ENCODE measurements around the gene HTT. TPM values are rescaled to one million over a fixed set of nuclear protein-coding genes. Genes with fewer than 3 reads are reported as not detected.
"Not testable (repeated sequence)": the region's sequence is repeated elsewhere in the genome, so short reads cannot be mapped to it uniquely, and the experiment has no call there.

Gene HTT
- total RNA-seq, 1 donor from 2014 or later = 38.5 TPM

DNA sequence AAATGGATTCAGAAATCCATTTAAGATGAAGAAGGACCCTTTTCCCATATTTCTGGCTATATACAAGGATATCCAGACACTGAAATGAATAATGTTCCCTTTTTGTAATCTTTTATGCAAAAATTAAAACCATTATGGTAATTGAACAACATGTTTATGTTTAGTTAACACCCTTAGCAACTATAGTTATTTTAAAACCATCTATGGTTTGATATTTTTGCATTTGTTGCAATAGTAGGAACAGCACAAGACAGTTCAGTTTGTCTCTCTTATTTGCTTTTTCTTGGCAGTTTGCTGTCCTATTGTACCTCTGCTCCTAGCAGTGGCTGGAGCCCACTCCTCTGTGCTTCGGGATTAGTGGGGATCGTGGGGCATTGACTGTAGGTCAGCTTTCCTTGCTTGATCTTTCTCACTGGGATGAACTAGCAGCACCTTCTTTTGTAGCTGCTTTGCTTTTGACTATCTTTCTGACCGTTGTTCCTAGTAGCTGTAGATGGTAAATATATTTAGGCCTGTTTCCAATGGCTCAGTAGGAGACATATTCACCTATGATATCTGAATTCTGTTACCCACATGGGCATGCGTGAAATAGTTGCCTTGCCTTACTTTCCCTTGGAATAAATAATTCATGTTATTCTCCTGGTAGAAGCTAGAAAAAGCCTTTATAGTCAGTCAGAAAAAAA is 12.8 kb downstream of the HTT start:
- peaks cover 8% of the 10 kb centered on the region for H3K36me3 Mint-ChIP-seq (ENCODE audit: low read depth)
- H3K27ac Mint-ChIP-seq (ENCODE audit: unreplicated experiment) = no peak overlapping the region
- H3K27me3 Mint-ChIP-seq (ENCODE audit: low read depth) = no peaks in the 10 kb centered on the region
- no peak overlapping the region for H3K4me3 Mint-ChIP-seq (ENCODE audit: unreplicated experiment)
- no peak for DNase-seq (ENCODE audit: low spot score)
- TF ChIP-seq, protein P1, sequence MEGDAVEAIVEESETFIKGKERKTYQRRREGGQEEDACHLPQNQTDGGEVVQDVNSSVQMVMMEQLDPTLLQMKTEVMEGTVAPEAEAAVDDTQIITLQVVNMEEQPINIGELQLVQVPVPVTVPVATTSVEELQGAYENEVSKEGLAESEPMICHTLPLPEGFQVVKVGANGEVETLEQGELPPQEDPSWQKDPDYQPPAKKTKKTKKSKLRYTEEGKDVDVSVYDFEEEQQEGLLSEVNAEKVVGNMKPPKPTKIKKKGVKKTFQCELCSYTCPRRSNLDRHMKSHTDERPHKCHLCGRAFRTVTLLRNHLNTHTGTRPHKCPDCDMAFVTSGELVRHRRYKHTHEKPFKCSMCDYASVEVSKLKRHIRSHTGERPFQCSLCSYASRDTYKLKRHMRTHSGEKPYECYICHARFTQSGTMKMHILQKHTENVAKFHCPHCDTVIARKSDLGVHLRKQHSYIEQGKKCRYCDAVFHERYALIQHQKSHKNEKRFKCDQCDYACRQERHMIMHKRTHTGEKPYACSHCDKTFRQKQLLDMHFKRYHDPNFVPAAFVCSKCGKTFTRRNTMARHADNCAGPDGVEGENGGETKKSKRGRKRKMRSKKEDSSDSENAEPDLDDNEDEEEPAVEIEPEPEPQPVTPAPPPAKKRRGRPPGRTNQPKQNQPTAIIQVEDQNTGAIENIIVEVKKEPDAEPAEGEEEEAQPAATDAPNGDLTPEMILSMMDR (IDR thresholded peaks at IDR 0.05) = no peak
- peaks cover 26% of the 10 kb centered on the region for H3K4me1 Mint-ChIP-seq (ENCODE audit: low read depth)
- H3K9me3 Mint-ChIP-seq (ENCODE audit: low read depth) = no peaks in the 10 kb centered on the region

DNA sequence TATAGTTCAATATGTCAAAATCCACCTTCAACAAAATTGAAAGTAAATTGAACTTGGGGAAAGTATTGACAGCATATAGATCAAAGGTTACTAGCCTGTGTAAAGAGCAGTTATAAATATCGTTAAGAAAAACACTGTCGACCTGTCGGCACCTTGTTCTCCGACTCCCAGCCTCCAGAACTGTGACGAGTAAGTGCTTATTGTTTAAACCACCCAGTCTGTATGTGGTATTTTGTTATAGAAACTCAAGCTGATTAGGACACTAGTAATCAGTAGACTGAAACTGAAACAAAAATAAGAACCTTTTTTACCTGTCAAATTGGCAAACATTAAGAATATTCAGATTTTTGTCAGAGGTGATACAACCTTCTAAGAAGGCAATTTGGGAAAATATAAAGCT is 17.0 kb downstream of the HTT start:
- no peak overlapping the region for H3K4me3 Mint-ChIP-seq (ENCODE audit: unreplicated experiment)
- TF ChIP-seq, protein P1 (IDR thresholded peaks at IDR 0.05) = no peak
- H3K27me3 Mint-ChIP-seq (ENCODE audit: low read depth) = no peaks in the 10 kb centered on the region
- no peaks in the 10 kb centered on the region for H3K9me3 Mint-ChIP-seq (ENCODE audit: low read depth)
- H3K4me1 Mint-ChIP-seq (ENCODE audit: low read depth) = peaks cover 5% of the 10 kb centered on the region
- H3K27ac Mint-ChIP-seq (ENCODE audit: unreplicated experiment) = no peak overlapping the region
- peaks cover 11% of the 10 kb centered on the region for H3K36me3 Mint-ChIP-seq (ENCODE audit: low read depth)
- no peak for DNase-seq (ENCODE audit: low spot score)

DNA sequence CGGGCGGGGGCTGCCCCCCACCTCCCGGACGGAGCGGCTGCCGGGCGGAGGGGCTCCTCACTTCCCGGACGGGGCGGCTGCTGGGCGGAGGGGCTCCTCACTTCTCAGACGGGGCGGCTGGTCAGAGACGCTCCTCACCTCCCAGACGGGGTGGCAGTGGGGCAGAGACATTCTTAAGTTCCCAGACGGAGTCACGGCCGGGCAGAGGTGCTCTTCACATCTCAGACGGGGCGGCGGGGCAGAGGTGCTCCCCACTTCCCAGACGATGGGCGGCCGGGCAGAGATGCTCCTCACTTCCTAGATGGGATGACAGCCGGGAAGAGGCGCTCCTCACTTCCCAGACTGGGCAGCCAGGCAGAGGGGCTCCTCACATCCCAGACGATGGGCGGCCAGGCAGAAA is 20.2 kb downstream of the HTT start:
- not testable (repeated sequence) for DNase-seq (ENCODE audit: low spot score); H3K27me3 Mint-ChIP-seq (ENCODE audit: low read depth); H3K4me1 Mint-ChIP-seq (ENCODE audit: low read depth); H3K4me3 Mint-ChIP-seq (ENCODE audit: unreplicated experiment); H3K27ac Mint-ChIP-seq (ENCODE audit: unreplicated experiment); H3K9me3 Mint-ChIP-seq (ENCODE audit: low read depth)
- peaks cover 14% of the 10 kb centered on the region for H3K36me3 Mint-ChIP-seq (ENCODE audit: low read depth)

DNA sequence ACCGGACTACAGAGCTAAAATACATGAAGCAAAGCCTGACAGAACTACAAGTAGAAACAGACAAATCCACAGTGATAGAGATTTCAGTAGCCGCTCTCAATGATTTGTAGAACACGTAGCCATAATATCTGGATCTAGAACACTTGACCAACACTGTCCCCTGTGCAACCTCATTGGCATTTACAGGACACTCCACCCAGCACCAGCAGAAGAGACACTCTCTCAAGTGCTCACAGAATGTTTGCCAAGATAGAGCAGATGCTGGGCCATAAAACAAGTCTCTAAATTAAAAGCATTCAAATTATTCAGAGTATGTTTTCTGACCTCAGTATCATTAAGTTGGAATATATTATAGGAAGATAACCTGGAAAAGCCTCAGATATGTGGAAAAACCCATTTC is 21.7 kb downstream of the HTT start:
- TF ChIP-seq, protein P1 (IDR thresholded peaks at IDR 0.05) = no peak
- DNase-seq (ENCODE audit: low spot score) = no peak
- Mint-ChIP-seq H3K4me1 (ENCODE audit: low read depth) (peaks cover 5% of the 10 kb centered on the region), H3K9me3 (ENCODE audit: low read depth) (no peaks in the 10 kb centered on the region), H3K27ac (ENCODE audit: unreplicated experiment) (no peak overlapping the region), H3K4me3 (ENCODE audit: unreplicated experiment) (no peak overlapping the region), H3K36me3 (ENCODE audit: low read depth) (peaks cover 16% of the 10 kb centered on the region), H3K27me3 (ENCODE audit: low read depth) (no peaks in the 10 kb centered on the region)

DNA sequence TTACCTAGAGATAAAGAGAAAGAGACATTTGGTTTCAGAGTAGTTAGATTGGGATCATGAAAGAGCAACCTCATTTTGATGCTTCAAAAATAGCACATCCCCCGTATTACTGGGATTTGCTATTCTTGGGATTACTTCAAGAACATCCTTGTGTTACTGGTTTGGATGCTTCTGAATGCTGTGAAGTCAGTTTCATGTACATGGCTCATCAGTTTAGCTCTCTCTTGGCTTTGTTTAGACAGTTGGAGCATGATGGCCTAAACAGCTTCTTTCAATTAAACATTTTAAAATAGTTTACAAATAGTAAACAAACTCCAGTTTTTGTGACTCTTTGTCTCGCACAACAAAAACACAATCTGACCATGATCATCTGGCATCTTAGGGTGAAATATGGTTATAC is 23.9 kb downstream of the HTT start:
- H3K9me3 Mint-ChIP-seq (ENCODE audit: low read depth) = no peaks in the 10 kb centered on the region
- peaks cover 16% of the 10 kb centered on the region for H3K36me3 Mint-ChIP-seq (ENCODE audit: low read depth)
- peaks cover 5% of the 10 kb centered on the region for H3K4me1 Mint-ChIP-seq (ENCODE audit: low read depth)
- no peaks in the 10 kb centered on the region for H3K27me3 Mint-ChIP-seq (ENCODE audit: low read depth)
- H3K27ac Mint-ChIP-seq (ENCODE audit: unreplicated experiment) = no peak overlapping the region
- no peak overlapping the region for H3K4me3 Mint-ChIP-seq (ENCODE audit: unreplicated experiment)
- TF ChIP-seq, protein P1 (IDR thresholded peaks at IDR 0.05) = no peak
- DNase-seq (ENCODE audit: low spot score) = no peak

Data from chondrocyte (in vitro differentiated cells).